ENCODE data around the gene TFCP2. TPM values are rescaled to one million over a fixed set of nuclear protein-coding genes. Genes with fewer than 3 reads are reported as not detected.

The TFCP2 gene
- total RNA-seq, 5 donors from 2014 or later (not counting 1 experiment from before 2014, with no cell fraction given): 26.8 to 31.8 (median 30.0) TPM

DNA sequence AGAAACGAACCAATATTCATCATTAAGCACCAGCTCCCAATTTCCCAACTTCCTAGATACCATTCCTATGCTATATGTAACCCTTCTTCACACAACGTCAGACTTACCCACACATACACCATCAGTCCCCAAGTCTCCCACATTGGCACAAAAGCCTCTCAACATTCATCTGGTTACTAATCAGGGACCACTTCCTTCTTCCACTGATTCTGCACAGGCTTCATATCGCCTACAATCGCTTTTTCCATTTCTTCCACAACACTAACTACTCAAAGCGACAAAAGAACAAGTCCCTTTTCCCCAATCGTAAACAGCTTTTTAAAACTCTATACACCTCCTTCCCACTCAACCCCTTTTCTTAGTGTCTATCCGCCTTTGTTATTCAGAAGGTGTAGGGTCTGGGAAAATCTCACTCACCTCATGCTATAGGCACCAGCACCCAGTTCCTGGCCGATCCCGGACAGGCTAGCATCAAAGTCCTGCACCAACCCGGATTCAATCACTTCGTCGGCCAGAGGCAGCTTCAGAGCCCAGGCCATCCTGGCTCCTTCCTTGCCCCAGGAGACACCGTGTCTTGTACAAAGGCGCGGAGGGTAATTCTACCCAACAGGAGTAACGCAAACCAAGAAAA lies 936 bp downstream of the TFCP2 start:
- peaks cover 15 to 33% of the 10 kb centered on the region in 2 experiments for H3K4me1 ChIP-seq (ENCODE audit: control insufficient read depth in 1 of 2, extremely low read depth in 1 of 2, insufficient read depth in 2 of 2, low read length in 2 of 2)
- H3K27ac ChIP-seq (ENCODE audit: low read length): peak overlapping the region; percentile 91
- 7% methylated on average over 8 of the region's 16 CpGs for WGBS (ENCODE audit: insufficient coverage)
- H3K4me3 ChIP-seq (ENCODE audit: control insufficient read depth in 1 of 2, extremely low read depth in 1 of 2, low read length in 1 of 2): peak overlapping the region; percentile 79 to 84
- ChIA-PET POLR2A (interaction anchor here (0.6 kb wide), 2 partner anchors 69 to 89 kb away, joined by 4 to 6 read pairs; partner anchors contain the start of gene CSRNP2 (in 1 of the 2)), CTCF (interaction anchor here in 1 of 2 donors (0.6 to 1.4 kb wide), 4 partner anchors 30 to 788 kb away, joined by 3 to 5 read pairs (median 4); partner anchors contain the start of gene POU6F1)
- no peaks in the 10 kb centered on the region for H3K27me3 ChIP-seq (replicated peaks in 1 of 2; ENCODE audit: control insufficient read depth in 2 of 2, extremely low read depth in 1 of 2, insufficient read depth in 2 of 2, low read length in 1 of 2)
- no peaks in the 10 kb centered on the region for H3K9me3 Mint-ChIP-seq
- H3K4me1 Mint-ChIP-seq: peaks cover 14 to 21% (median 19%) of the 10 kb centered on the region in 3 donors
- no peaks in the 10 kb centered on the region for H3K36me3 ChIP-seq (ENCODE audit: control insufficient read depth in 2 of 2, extremely low read depth in 1 of 2, insufficient read depth in 1 of 2, low read length in 1 of 2)
- H3K4me3 Mint-ChIP-seq: no peak overlapping the region
- no peaks in the 10 kb centered on the region for H3K27me3 Mint-ChIP-seq
- H3K36me3 Mint-ChIP-seq: peaks cover 4% of the 10 kb centered on the region
- ATAC-seq (replicated peaks in 1 of 4): no peak
- H3K9me3 ChIP-seq: no peaks in the 10 kb centered on the region
- peak in 5 of 35 experiments; percentile 2 to 21 (median 7) for DNase-seq
- H3K27ac Mint-ChIP-seq: no peak overlapping the region

DNA sequence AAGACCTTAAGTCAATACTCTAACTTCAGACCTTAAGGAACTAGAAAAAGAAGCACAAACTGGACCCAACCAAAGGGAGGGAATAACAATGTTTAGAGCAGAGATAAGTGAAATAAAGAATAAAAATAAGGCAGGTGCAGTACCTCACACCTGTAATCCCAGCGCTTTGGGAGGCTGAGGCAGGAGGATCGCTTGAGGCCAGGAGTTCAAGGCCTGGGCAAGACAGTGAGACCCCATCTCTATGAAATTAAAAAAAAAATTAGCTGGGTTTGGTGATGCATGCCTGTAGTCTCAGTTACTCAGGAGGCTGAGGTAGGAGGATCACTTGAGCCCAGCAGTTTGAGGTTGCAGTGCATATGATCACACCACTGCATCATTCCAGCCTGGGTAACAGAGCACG lies 9.1 kb downstream of the TFCP2 start:
- no peak overlapping the region for H3K27ac ChIP-seq (ENCODE audit: low read length)
- H3K4me3 ChIP-seq (ENCODE audit: control insufficient read depth in 1 of 2, extremely low read depth in 1 of 2, low read length in 1 of 2): no peak overlapping the region
- POLR2A ChIA-PET: interaction anchor here in 1 of 2 donors (0.7 kb wide), 1 partner anchor 66 kb away, joined by 8 read pairs; no protein-coding TSS in a partner anchor
- ATAC-seq (replicated peaks in 1 of 4) (no peak), DNase-seq (no peak)
- no peak overlapping the region for H3K4me3 Mint-ChIP-seq
- no peak overlapping the region for H3K27ac Mint-ChIP-seq
- no peaks in the 10 kb centered on the region for H3K9me3 Mint-ChIP-seq
- no peaks in the 10 kb centered on the region for H3K9me3 ChIP-seq
- peaks cover 16% of the 10 kb centered on the region for H3K36me3 Mint-ChIP-seq
- no peaks in the 10 kb centered on the region for H3K27me3 Mint-ChIP-seq
- peaks cover 0 to 9% of the 10 kb centered on the region in 2 experiments for H3K4me1 ChIP-seq (ENCODE audit: control insufficient read depth in 1 of 2, extremely low read depth in 1 of 2, insufficient read depth in 2 of 2, low read length in 2 of 2)
- peaks cover 48 to 56% (median 51%) of the 10 kb centered on the region in 3 donors for H3K4me1 Mint-ChIP-seq
- no peaks in the 10 kb centered on the region for H3K36me3 ChIP-seq (ENCODE audit: control insufficient read depth in 2 of 2, extremely low read depth in 1 of 2, insufficient read depth in 1 of 2, low read length in 1 of 2)
- no peaks in the 10 kb centered on the region for H3K27me3 ChIP-seq (replicated peaks in 1 of 2; ENCODE audit: control insufficient read depth in 2 of 2, extremely low read depth in 1 of 2, insufficient read depth in 2 of 2, low read length in 1 of 2)
- WGBS (ENCODE audit: insufficient coverage): 80% methylated on average over 1 of the region's 3 CpGs
- CTCF ChIA-PET: no interaction called here

DNA sequence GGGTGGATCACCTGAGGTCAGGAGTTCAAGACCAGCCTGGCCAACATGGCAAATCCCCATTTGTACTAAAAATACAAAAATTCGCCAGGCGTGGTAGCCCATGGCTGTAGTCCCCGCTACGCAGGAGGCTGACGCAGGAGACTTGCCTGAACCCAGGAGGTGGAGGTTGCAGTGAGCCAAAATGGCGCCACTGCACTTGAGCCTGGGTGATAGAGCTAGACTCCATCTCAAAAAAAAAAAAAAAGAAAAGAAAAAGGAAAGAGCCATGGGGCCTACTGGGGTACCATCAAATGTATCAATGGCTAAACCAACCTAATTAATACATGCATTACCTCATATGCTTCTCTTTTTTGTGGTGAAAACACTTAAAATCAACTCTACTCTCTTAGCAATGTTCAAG lies 10.7 kb downstream of the TFCP2 start:
- ATAC-seq (replicated peaks in 1 of 4) (no peak), DNase-seq (no peak)
- Histone ChIP-seq H3K4me3 (ENCODE audit: control insufficient read depth in 1 of 2, extremely low read depth in 1 of 2, low read length in 1 of 2) (no peak overlapping the region), H3K9me3 (no peaks in the 10 kb centered on the region), H3K27me3 (replicated peaks in 1 of 2; ENCODE audit: control insufficient read depth in 2 of 2, extremely low read depth in 1 of 2, insufficient read depth in 2 of 2, low read length in 1 of 2) (no peaks in the 10 kb centered on the region), H3K4me1 (ENCODE audit: control insufficient read depth in 1 of 2, extremely low read depth in 1 of 2, insufficient read depth in 2 of 2, low read length in 2 of 2) (no peaks in the 10 kb centered on the region), H3K36me3 (ENCODE audit: control insufficient read depth in 2 of 2, extremely low read depth in 1 of 2, insufficient read depth in 1 of 2, low read length in 1 of 2) (no peaks in the 10 kb centered on the region), H3K27ac (ENCODE audit: low read length) (no peak overlapping the region)
- Mint-ChIP-seq H3K4me1 (peaks cover 44 to 57% (median 48%) of the 10 kb centered on the region in 3 donors), H3K27me3 (no peaks in the 10 kb centered on the region), H3K4me3 (no peak overlapping the region), H3K27ac (no peak overlapping the region), H3K9me3 (no peaks in the 10 kb centered on the region), H3K36me3 (peaks cover 16% of the 10 kb centered on the region)
- ChIA-PET POLR2A (interaction anchor here in 1 of 2 donors (0.6 kb wide), 1 partner anchor 81 kb away, joined by 3 read pairs; no protein-coding TSS in a partner anchor), CTCF (interaction anchor here in 1 of 2 donors (0.6 kb wide), 1 partner anchor 188 kb away, joined by 4 read pairs; no protein-coding TSS in a partner anchor)
- WGBS (ENCODE audit: insufficient coverage): 92% methylated on average over 2 of the region's 6 CpGs

DNA sequence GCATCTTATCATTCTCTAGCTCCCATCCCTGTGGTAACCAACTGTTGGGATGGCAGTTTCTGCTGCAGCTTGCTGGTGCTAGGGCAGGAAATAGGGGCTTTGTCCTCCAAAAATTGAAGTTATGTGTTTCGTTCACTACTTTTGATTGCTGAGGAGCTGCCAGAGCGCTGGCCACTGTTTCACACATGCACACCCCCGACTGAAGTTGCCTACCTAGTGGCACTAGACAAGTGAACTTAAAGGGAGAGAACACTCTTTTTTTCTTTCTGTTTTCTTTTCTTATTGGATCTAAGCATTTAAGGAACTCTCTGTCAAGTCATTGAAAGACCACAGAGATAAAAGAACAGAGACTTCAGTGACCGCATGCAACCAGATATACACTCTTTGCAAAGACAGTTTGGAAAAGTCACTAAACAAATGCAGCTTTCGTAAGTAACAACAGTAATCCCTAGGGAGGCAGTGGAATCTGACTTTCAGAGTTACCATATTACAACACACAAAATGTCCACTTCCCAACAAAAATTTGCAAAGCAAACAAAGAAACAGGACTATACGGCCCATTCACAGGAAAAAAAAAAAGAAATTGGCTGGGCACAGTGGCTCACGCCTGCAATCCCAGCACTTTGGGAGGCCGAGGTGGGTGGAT lies 12.0 kb downstream of the TFCP2 start:
- H3K27ac Mint-ChIP-seq: no peak overlapping the region
- ChIA-PET POLR2A (interaction anchor here in 1 of 2 donors (0.7 kb wide), 1 partner anchor 184 kb away, joined by 5 read pairs; no protein-coding TSS in a partner anchor), CTCF (no interaction called here)
- H3K4me3 Mint-ChIP-seq: peak overlapping the region in 1 of 3 donors; percentile 14
- no peaks in the 10 kb centered on the region for H3K36me3 ChIP-seq (ENCODE audit: control insufficient read depth in 2 of 2, extremely low read depth in 1 of 2, insufficient read depth in 1 of 2, low read length in 1 of 2)
- H3K27me3 ChIP-seq (replicated peaks in 1 of 2; ENCODE audit: control insufficient read depth in 2 of 2, extremely low read depth in 1 of 2, insufficient read depth in 2 of 2, low read length in 1 of 2): no peaks in the 10 kb centered on the region
- H3K27me3 Mint-ChIP-seq: no peaks in the 10 kb centered on the region
- H3K9me3 ChIP-seq: no peaks in the 10 kb centered on the region
- H3K9me3 Mint-ChIP-seq: no peaks in the 10 kb centered on the region
- 58% methylated on average over 2 of the region's 8 CpGs for WGBS (ENCODE audit: insufficient coverage)
- no peak overlapping the region for H3K4me3 ChIP-seq (ENCODE audit: control insufficient read depth in 1 of 2, extremely low read depth in 1 of 2, low read length in 1 of 2)
- peaks cover 19% of the 10 kb centered on the region for H3K36me3 Mint-ChIP-seq
- no peaks in the 10 kb centered on the region for H3K4me1 ChIP-seq (ENCODE audit: control insufficient read depth in 1 of 2, extremely low read depth in 1 of 2, insufficient read depth in 2 of 2, low read length in 2 of 2)
- H3K27ac ChIP-seq (ENCODE audit: low read length): no peak overlapping the region
- H3K4me1 Mint-ChIP-seq: peaks cover 45 to 48% (median 47%) of the 10 kb centered on the region in 3 donors
- ATAC-seq (replicated peaks in 1 of 4) (peak in 1 of 4 experiments; percentile 48), DNase-seq (no peak)

DNA sequence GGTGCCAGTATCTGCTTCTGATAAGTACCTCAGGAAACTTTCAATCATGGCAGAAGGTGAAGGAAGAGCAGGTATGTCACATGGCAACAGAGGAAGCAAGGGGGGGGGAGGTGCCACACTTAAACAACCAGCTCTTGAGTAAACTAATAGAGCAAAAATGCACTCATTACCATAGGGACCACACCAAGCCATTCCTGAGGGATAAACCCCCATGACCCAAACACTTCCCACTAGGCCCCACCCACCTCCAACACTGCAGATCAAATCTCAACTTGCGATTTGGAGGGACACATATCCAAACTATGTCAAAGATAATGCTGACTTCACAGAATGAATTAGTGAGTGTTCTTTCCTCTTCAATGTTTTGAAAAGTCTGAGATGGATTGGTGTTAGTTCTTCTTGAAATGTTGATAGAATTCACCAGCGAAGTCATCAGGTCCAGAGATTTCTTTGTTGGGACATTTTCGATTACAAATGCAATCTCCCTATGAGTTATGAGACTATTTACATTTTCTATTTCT lies 16.6 kb downstream of the TFCP2 start:
- H3K36me3 Mint-ChIP-seq: peaks cover 8% of the 10 kb centered on the region
- no peaks in the 10 kb centered on the region for H3K36me3 ChIP-seq (ENCODE audit: control insufficient read depth in 2 of 2, extremely low read depth in 1 of 2, insufficient read depth in 1 of 2, low read length in 1 of 2)
- peak overlapping the region in 1 of 2 donors; percentile 22 for H3K27ac Mint-ChIP-seq
- no peaks in the 10 kb centered on the region for H3K9me3 ChIP-seq
- H3K9me3 Mint-ChIP-seq: no peaks in the 10 kb centered on the region
- DNase-seq (no peak), ATAC-seq (replicated peaks in 1 of 4) (no peak)
- H3K27me3 Mint-ChIP-seq: no peaks in the 10 kb centered on the region
- no peaks in the 10 kb centered on the region for H3K4me1 ChIP-seq (ENCODE audit: control insufficient read depth in 1 of 2, extremely low read depth in 1 of 2, insufficient read depth in 2 of 2, low read length in 2 of 2)
- CTCF ChIA-PET: no interaction called here
- peaks cover 18 to 30% (median 29%) of the 10 kb centered on the region in 3 donors for H3K4me1 Mint-ChIP-seq
- no peaks in the 10 kb centered on the region for H3K27me3 ChIP-seq (replicated peaks in 1 of 2; ENCODE audit: control insufficient read depth in 2 of 2, extremely low read depth in 1 of 2, insufficient read depth in 2 of 2, low read length in 1 of 2)
- H3K4me3 Mint-ChIP-seq: no peak overlapping the region
- POLR2A ChIA-PET: no interaction called here
- no peak overlapping the region for H3K27ac ChIP-seq (ENCODE audit: low read length)
- no CpG with 5 or more reads among the region's 3 CpGs for WGBS (ENCODE audit: insufficient coverage)
- H3K4me3 ChIP-seq (ENCODE audit: control insufficient read depth in 1 of 2, extremely low read depth in 1 of 2, low read length in 1 of 2): no peak overlapping the region

DNA sequence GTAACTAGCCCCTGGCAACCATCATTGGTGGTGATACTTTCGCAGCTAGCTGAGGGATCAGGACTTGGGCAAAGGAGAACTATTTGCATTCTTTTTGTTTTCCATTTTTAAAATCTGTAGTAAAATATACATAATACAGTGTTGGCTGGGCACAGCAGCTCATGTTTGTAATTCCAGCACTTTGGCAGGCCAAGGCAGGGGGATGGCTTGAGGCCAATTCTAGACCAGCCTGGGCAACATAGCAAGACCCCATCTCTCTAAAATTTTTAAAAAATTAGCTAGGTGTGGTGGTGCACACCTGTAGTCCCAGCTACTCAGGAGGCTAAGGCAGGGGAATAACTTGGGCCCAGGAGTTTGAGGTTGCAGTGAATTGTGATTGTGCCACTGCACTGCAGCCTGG lies 20.0 kb downstream of the TFCP2 start:
- no CpG with 5 or more reads among the region's 1 CpG for WGBS (ENCODE audit: insufficient coverage)
- ATAC-seq (replicated peaks in 1 of 4) (no peak), DNase-seq (no peak)
- Histone ChIP-seq H3K4me3 (ENCODE audit: control insufficient read depth in 1 of 2, extremely low read depth in 1 of 2, low read length in 1 of 2) (no peak overlapping the region), H3K27me3 (replicated peaks in 1 of 2; ENCODE audit: control insufficient read depth in 2 of 2, extremely low read depth in 1 of 2, insufficient read depth in 2 of 2, low read length in 1 of 2) (no peaks in the 10 kb centered on the region), H3K9me3 (no peaks in the 10 kb centered on the region), H3K36me3 (ENCODE audit: control insufficient read depth in 2 of 2, extremely low read depth in 1 of 2, insufficient read depth in 1 of 2, low read length in 1 of 2) (no peaks in the 10 kb centered on the region), H3K4me1 (ENCODE audit: control insufficient read depth in 1 of 2, extremely low read depth in 1 of 2, insufficient read depth in 2 of 2, low read length in 2 of 2) (no peaks in the 10 kb centered on the region), H3K27ac (ENCODE audit: low read length) (no peak overlapping the region)
- H3K9me3 Mint-ChIP-seq: no peaks in the 10 kb centered on the region
- H3K4me1 Mint-ChIP-seq: peaks cover 26 to 34% (median 33%) of the 10 kb centered on the region in 3 donors
- H3K36me3 Mint-ChIP-seq: peaks cover 14% of the 10 kb centered on the region
- H3K27ac Mint-ChIP-seq: no peak overlapping the region
- H3K27me3 Mint-ChIP-seq: no peaks in the 10 kb centered on the region
- POLR2A ChIA-PET: no interaction called here
- H3K4me3 Mint-ChIP-seq: no peak overlapping the region
- CTCF ChIA-PET: no interaction called here
